GM19395 (cell line): ENCODE measurements around the gene HAP1.
"Not testable (repeated sequence)": the region's sequence is repeated elsewhere in the genome, so short reads cannot be mapped to it uniquely, and the experiment has no call there.

Experiments used
- ATAC-seq: cut with Tn5 transposase; IDR thresholded peaks from one replicate; pipeline ENCODE4 v1.9.1; 2021; ENCODE audit warnings: mild to moderate bottlenecking, moderate library complexity; ENCODE audit not compliant: unreplicated experiment

Gene HAP1

DNA sequence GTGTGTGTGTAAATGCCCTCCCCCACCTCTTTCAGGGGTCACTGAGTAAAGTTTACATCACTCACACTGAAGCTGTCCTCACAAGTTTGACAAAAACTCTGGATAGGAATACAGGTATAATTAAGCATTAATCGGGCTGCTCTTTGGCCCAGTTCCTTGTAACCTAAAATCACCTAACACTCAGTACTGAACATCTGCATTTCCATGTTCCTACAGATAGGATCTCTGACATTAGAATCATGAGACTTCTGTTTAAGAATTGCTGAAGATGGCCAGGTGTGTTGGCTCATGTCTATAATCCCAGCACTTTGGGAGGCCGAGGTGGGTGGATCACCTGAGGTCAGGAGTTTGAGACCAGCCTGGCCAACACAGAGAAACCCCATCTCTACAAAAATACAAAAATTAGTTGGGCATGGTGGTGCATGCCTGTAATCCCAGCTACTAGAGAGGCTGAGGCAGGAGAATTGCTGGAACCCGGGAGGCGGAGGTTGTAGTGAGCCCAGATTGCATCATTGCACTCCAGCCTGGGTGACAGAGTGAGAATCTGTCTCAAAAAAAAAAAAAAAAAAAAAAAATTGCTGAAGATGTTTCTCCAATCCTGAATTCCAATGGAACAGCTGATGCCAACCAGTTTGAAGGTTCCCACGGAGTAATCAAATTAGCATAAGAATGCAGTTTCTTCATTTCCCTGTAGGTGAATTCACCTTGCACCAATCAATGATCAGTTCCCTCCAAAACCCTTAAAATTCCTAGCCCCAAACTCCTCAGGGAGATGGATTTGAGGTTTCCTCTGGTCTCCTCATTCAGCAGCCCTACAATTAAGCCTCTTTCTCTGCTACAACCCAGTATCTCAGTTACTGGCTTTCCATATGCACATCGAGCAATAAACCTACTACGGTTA lies 59.0 kb downstream of the HAP1 start:
- ATAC-seq: not testable (repeated sequence)
